GM18873 (cell line): ENCODE results near the gene SHC3.

Source experiments
- ATAC-seq: cut with Tn5 transposase; IDR thresholded peaks from one replicate; pipeline ENCODE4 v1.9.1; 2021; ENCODE audit warnings: mild to moderate bottlenecking, moderate library complexity, moderate number of reproducible peaks; ENCODE audit not compliant: unreplicated experiment, low FRiP score

SHC3 gene

GRCh38 chr9:89161221-89161620 is 17.4 kb downstream of the SHC3 start:
- no peak for ATAC-seq

- no peak for ATAC-seq
These were observed 17.8 kb downstream of the SHC3 start for GRCh38 chr9:89160806-89161205.

GRCh38 chr9:89154651-89155336 is 23.8 kb downstream of the SHC3 start:
- no peak for ATAC-seq

GRCh38 chr9:89154218-89154617 is 24.4 kb downstream of the SHC3 start:
- no peak for ATAC-seq

- ATAC-seq = no peak
These were observed 25.2 kb downstream of the SHC3 start for GRCh38 chr9:89153232-89154017.

- ATAC-seq = no peak
These were observed 28.9 kb downstream of the SHC3 start for GRCh38 chr9:89149726-89150125.

- no peak for ATAC-seq
These were observed 33.5 kb downstream of the SHC3 start for GRCh38 chr9:89145097-89145496.

DNA sequence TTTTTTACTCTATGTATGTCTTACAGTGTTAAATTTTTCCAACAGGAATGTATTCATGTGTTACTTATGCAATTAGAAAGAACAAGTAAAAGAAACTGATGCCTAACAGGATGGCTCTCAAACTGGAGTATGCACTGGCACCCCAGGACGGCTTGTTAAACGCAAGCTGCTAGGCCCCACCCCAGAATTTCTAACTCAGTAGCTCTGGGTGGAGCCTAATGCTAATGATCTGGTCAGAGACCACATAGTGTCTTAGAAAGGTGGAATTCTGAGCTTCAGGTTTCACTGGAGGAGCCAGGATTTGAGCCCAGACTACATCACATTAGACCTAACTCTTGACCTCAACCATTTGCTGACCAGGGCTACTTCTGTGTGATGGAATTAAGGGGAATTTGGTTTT is 34.4 kb downstream of the SHC3 start:
- no peak for ATAC-seq

- ATAC-seq = no peak
These were observed 35.4 kb downstream of the SHC3 start for GRCh38 chr9:89143266-89143665.

GRCh38 chr9:89139455-89139854 is 39.2 kb downstream of the SHC3 start:
- no peak for ATAC-seq

GRCh38 chr9:89138463-89139390 is 39.9 kb downstream of the SHC3 start:
- no peak for ATAC-seq

DNA sequence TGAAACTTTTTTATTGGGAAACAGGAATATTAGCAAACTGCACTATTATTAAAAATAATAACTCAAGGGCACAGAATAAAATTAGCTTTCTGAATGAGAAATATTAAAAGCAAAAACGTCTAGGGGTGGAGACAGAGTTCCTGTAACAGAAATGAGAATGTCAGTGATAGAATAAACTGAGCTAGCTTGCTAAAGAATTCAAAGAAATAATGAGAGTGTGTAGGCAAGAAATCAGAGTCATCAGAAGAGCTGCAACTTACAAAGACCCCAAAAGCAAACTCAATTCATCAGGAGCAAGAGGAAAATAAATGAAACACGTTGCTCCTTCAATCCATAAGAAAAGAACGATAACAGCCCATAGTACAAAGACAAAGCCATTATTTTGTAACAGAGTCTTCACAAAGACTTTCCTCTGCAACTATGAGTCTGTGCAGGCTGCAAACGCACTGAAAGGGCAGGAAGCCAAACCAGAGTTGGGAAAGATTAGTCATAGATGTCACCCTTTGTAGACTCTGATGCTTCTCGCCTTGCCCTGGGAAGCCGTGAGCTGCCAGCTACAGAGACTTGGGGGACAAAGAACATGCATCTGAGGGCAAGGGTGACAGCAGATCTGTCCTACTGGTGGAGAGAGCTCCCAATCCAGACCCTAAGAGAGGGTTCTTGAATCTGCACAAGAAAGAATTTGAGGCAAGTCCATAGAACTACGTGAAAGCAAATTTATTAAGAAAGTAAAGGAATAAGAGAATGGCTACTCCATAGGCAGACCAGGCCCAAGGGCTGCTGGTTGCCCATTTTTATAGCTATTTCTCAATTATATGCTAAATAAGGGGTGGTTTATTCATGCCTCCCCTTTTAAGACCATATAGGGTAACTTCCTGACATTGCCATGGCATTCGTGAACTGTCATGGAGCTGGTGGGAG is 40.8 kb downstream of the SHC3 start:
- ATAC-seq = no peak

GRCh38 chr9:89135591-89136166 is 42.9 kb downstream of the SHC3 start:
- no peak for ATAC-seq

DNA sequence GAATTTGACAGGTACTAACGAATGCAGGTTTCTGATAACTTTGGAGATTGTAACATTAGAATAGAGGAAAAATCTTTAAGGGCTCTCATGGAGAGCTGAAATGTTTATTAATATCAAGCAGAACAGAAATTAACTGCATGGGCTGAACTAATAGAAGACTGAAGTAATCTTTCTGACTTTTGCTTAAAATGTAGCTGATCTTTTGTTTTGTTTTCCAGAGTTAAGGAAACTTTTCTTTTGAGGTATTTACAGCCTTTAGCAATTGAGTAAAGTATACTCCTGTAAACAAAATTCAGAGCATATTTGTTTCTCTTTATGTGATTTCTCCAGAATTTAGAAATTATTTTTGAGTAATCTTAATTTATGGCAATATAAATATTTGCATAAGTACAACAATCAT is 43.9 kb downstream of the SHC3 start:
- ATAC-seq = no peak

GRCh38 chr9:89122949-89123348 is 55.7 kb downstream of the SHC3 start:
- no peak for ATAC-seq

- no peak for ATAC-seq
These were observed 57.9 kb downstream of the SHC3 start for GRCh38 chr9:89120704-89121103.

GRCh38 chr9:89116805-89117192 is 61.8 kb downstream of the SHC3 start:
- ATAC-seq = no peak

GRCh38 chr9:89116064-89116804 is 62.4 kb downstream of the SHC3 start:
- no peak for ATAC-seq

GRCh38 chr9:89115426-89115825 is 63.2 kb downstream of the SHC3 start:
- ATAC-seq = no peak
